Measurements from ENCODE around the gene HHLA2.

Gene HHLA2

DNA sequence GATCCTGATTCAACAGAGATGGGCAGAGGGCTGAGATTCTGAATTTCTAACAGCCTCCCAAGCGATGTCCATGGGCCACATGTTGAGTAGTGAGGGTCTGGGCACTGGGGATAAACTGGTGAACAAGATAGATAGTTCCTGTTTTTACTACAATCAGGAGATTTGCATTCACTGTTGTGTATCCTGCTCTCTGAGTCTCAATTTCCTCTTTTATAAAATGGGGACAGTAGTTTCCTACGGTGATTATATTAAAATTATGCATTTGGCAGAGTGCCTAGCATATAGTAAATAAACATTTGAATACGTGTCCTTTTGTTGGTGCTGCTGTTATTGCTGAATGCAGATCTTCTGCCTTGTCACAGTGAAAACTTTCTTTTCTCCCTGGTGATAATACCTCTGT lies 111.5 kb downstream of the HHLA2 start:
- Histone ChIP-seq H3K4me2 (ENCODE audit: low read length) (no peak overlapping the region), H3K18ac (ENCODE audit: low read length) (no peak overlapping the region), H3K4me3 (ENCODE audit: low read depth, low read length) (no peak overlapping the region), H4K12ac (ENCODE audit: low read depth, low read length) (no peak overlapping the region), H3K79me1 (ENCODE audit: low read length) (no peaks in the 10 kb centered on the region), H2AFZ (ENCODE audit: insufficient read depth, low read length, poor library complexity) (no peak overlapping the region), H3K79me2 (ENCODE audit: control insufficient read depth, insufficient read depth, low read length, poor library complexity) (no peaks in the 10 kb centered on the region), H2BK12ac (ENCODE audit: low read length) (no peak overlapping the region), H3K27me3 (ENCODE audit: insufficient read depth, low read length) (no peaks in the 10 kb centered on the region), H3K9me3 (ENCODE audit: insufficient read depth, low read depth, low read length) (peaks cover 4% of the 10 kb centered on the region), H4K8ac (ENCODE audit: low read depth, low read length) (no peak overlapping the region), H3K27ac (ENCODE audit: low read depth, low read length) (no peak overlapping the region), H2AK5ac (ENCODE audit: low read length) (no peak overlapping the region), H3K14ac (ENCODE audit: low read length) (no peak overlapping the region), H3K9ac (ENCODE audit: low read length) (no peak overlapping the region), H2BK5ac (ENCODE audit: low read depth, low read length, poor library complexity) (no peak overlapping the region), H4K91ac (ENCODE audit: low read depth, low read length) (no peak overlapping the region), H3K4ac (ENCODE audit: low read depth, low read length) (no peak overlapping the region), H2BK120ac (ENCODE audit: insufficient read depth, low read length, poor library complexity) (no peak overlapping the region), H3K4me1 (ENCODE audit: control insufficient read depth in 1 of 2, insufficient read depth in 2 of 2, low read length in 2 of 2) (peaks cover 3 to 5% of the 10 kb centered on the region in 2 experiments), H3K36me3 (ENCODE audit: control insufficient read depth in 1 of 2, insufficient read depth in 2 of 2, low read length in 2 of 2) (no peaks in the 10 kb centered on the region), H3K23ac (ENCODE audit: low read length) (no peak overlapping the region)
- WGBS (ENCODE audit: extremely low coverage, insufficient coverage, insufficient read length) = no CpG with 5 or more reads among the region's 3 CpGs
- no peak for DNase-seq

DNA sequence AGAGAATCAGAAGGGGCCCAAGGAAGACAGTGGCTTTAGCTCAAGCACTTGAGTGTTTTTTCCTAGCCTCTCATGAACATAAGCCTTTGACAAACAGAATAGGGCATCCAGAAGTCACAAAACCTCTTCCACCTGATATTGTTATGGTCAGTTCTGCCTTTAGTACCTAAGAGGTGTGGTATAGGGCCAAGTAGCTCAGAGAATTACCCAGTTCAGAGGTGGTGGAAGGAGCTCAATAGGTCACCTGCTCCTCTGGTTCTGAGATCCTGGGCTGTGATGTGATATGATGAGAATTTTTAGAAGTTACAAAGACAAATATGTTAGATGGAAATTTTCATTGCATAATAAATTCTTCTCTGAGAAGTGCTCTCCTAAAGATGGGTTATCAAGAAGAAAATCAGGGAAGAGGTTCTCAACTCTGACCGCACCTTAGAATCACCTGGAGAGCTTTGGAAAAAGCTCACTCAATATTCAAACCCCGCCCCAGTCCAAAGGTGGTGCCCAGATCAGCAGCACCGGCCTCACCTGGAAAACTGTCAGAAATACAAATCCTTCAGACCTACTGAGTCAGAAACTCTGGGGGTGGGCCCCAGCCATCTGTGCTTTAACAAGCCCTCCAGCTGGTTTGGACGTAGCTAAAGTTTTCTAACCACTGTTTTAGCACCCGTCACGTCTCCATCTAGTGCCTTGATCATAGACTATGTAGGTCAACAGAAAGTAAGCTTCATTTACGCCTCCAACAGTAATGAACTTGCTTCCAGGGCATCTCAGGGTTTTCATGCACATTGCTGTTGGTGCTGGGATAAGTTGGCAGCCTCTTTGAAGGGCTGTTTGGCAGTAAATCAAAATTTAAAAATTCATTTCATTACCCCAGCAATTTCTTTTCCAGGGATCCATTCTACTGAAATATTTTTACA lies 112.8 kb downstream of the HHLA2 start:
- no peak overlapping the region for H2BK120ac ChIP-seq (ENCODE audit: insufficient read depth, low read length, poor library complexity)
- no peak overlapping the region for H2AFZ ChIP-seq (ENCODE audit: insufficient read depth, low read length, poor library complexity)
- no CpG with 5 or more reads among the region's 7 CpGs for WGBS (ENCODE audit: extremely low coverage, insufficient coverage, insufficient read length)
- no peak overlapping the region for H3K4me3 ChIP-seq (ENCODE audit: low read depth, low read length)
- no peak overlapping the region for H3K18ac ChIP-seq (ENCODE audit: low read length)
- H3K4me1 ChIP-seq (ENCODE audit: control insufficient read depth in 1 of 2, insufficient read depth in 2 of 2, low read length in 2 of 2) = peaks cover 5 to 6% of the 10 kb centered on the region in 2 experiments
- no peak overlapping the region for H3K9ac ChIP-seq (ENCODE audit: low read length)
- H4K91ac ChIP-seq (ENCODE audit: low read depth, low read length) = no peak overlapping the region
- H3K36me3 ChIP-seq (ENCODE audit: control insufficient read depth in 1 of 2, insufficient read depth in 2 of 2, low read length in 2 of 2) = no peaks in the 10 kb centered on the region
- no peak overlapping the region for H2AK5ac ChIP-seq (ENCODE audit: low read length)
- no peak overlapping the region for H3K23ac ChIP-seq (ENCODE audit: low read length)
- H3K14ac ChIP-seq (ENCODE audit: low read length) = no peak overlapping the region
- peaks cover 4% of the 10 kb centered on the region for H3K9me3 ChIP-seq (ENCODE audit: insufficient read depth, low read depth, low read length)
- H3K79me2 ChIP-seq (ENCODE audit: control insufficient read depth, insufficient read depth, low read length, poor library complexity) = no peaks in the 10 kb centered on the region
- no peak overlapping the region for H3K27ac ChIP-seq (ENCODE audit: low read depth, low read length)
- H3K27me3 ChIP-seq (ENCODE audit: insufficient read depth, low read length) = no peaks in the 10 kb centered on the region
- no peaks in the 10 kb centered on the region for H3K79me1 ChIP-seq (ENCODE audit: low read length)
- no peak for DNase-seq
- H4K12ac ChIP-seq (ENCODE audit: low read depth, low read length) = no peak overlapping the region
- H2BK5ac ChIP-seq (ENCODE audit: low read depth, low read length, poor library complexity) = no peak overlapping the region
- no peak overlapping the region for H2BK12ac ChIP-seq (ENCODE audit: low read length)
- H4K8ac ChIP-seq (ENCODE audit: low read depth, low read length) = no peak overlapping the region
- no peak overlapping the region for H3K4me2 ChIP-seq (ENCODE audit: low read length)
- H3K4ac ChIP-seq (ENCODE audit: low read depth, low read length) = no peak overlapping the region

DNA sequence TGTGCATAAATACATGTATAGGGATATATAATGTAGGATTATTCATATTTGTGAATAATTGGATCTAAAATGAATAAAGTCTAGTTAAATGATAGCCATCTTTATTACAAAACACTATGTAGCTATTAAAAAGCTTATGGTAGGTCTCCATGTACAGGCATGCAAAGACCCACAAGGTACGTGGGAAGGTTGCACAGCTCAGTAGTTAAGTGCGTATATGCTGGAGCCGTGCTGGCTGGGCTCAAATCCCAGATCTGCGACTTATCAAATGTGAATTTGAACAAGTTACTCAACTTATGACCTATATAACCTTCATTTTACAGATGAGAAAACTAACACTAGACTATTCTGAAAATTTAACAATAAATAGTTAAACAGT lies 113.4 kb downstream of the HHLA2 start:
- DNase-seq = no peak
- Histone ChIP-seq H3K27me3 (ENCODE audit: insufficient read depth, low read length) (no peaks in the 10 kb centered on the region), H3K79me2 (ENCODE audit: control insufficient read depth, insufficient read depth, low read length, poor library complexity) (no peaks in the 10 kb centered on the region), H3K4me1 (ENCODE audit: control insufficient read depth in 1 of 2, insufficient read depth in 2 of 2, low read length in 2 of 2) (peaks cover 5 to 8% of the 10 kb centered on the region in 2 experiments), H4K12ac (ENCODE audit: low read depth, low read length) (no peak overlapping the region), H3K14ac (ENCODE audit: low read length) (no peak overlapping the region), H3K4me3 (ENCODE audit: low read depth, low read length) (no peak overlapping the region), H4K91ac (ENCODE audit: low read depth, low read length) (no peak overlapping the region), H2BK120ac (ENCODE audit: insufficient read depth, low read length, poor library complexity) (no peak overlapping the region), H4K8ac (ENCODE audit: low read depth, low read length) (no peak overlapping the region), H2AFZ (ENCODE audit: insufficient read depth, low read length, poor library complexity) (no peak overlapping the region), H3K4ac (ENCODE audit: low read depth, low read length) (no peak overlapping the region), H3K4me2 (ENCODE audit: low read length) (no peak overlapping the region), H3K9me3 (ENCODE audit: insufficient read depth, low read depth, low read length) (peaks cover 4% of the 10 kb centered on the region), H2BK12ac (ENCODE audit: low read length) (no peak overlapping the region), H3K23ac (ENCODE audit: low read length) (no peak overlapping the region), H2AK5ac (ENCODE audit: low read length) (no peak overlapping the region), H3K27ac (ENCODE audit: low read depth, low read length) (no peak overlapping the region), H2BK5ac (ENCODE audit: low read depth, low read length, poor library complexity) (no peak overlapping the region), H3K9ac (ENCODE audit: low read length) (no peak overlapping the region), H3K79me1 (ENCODE audit: low read length) (no peaks in the 10 kb centered on the region), H3K18ac (ENCODE audit: low read length) (no peak overlapping the region), H3K36me3 (ENCODE audit: control insufficient read depth in 1 of 2, insufficient read depth in 2 of 2, low read length in 2 of 2) (no peaks in the 10 kb centered on the region)
- no CpG with 5 or more reads among the region's 4 CpGs for WGBS (ENCODE audit: extremely low coverage, insufficient coverage, insufficient read length)

DNA sequence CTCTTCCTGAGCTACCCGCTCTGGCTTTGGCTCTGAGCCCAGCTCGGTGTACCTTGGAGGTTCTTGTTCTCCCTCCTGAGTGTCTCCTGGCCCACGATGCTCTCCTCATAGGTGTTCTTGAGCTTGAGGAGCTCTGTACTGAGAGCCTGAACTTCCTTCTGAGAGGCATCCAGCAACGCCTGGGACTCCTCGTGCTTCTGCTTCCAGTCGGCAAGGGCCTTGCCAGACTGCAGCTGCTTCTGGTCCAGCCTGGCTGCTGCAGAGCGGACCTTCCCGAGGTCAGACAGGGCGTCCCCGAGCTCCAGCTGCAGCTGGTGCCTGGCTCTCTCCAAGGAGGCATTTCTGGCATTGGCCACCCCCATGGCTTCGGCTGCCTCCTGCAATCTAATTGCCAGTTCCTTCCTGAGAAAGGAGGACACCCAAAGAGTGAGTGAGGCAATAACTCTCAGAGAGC lies 114.2 kb downstream of the HHLA2 start:
- Histone ChIP-seq H2BK12ac (ENCODE audit: low read length) (no peak overlapping the region), H3K4me1 (ENCODE audit: control insufficient read depth in 1 of 2, insufficient read depth in 2 of 2, low read length in 2 of 2) (peaks cover 5 to 8% of the 10 kb centered on the region in 2 experiments), H3K4me3 (ENCODE audit: low read depth, low read length) (no peak overlapping the region), H4K8ac (ENCODE audit: low read depth, low read length) (no peak overlapping the region), H3K27ac (ENCODE audit: low read depth, low read length) (no peak overlapping the region), H3K23ac (ENCODE audit: low read length) (no peak overlapping the region), H3K36me3 (ENCODE audit: control insufficient read depth in 1 of 2, insufficient read depth in 2 of 2, low read length in 2 of 2) (no peaks in the 10 kb centered on the region), H2BK5ac (ENCODE audit: low read depth, low read length, poor library complexity) (no peak overlapping the region), H3K79me1 (ENCODE audit: low read length) (no peaks in the 10 kb centered on the region), H3K9ac (ENCODE audit: low read length) (no peak overlapping the region), H3K18ac (ENCODE audit: low read length) (no peak overlapping the region), H4K12ac (ENCODE audit: low read depth, low read length) (no peak overlapping the region), H4K91ac (ENCODE audit: low read depth, low read length) (no peak overlapping the region), H3K79me2 (ENCODE audit: control insufficient read depth, insufficient read depth, low read length, poor library complexity) (no peaks in the 10 kb centered on the region), H3K4ac (ENCODE audit: low read depth, low read length) (no peak overlapping the region), H3K4me2 (ENCODE audit: low read length) (no peak overlapping the region), H3K27me3 (ENCODE audit: insufficient read depth, low read length) (no peaks in the 10 kb centered on the region), H2BK120ac (ENCODE audit: insufficient read depth, low read length, poor library complexity) (no peak overlapping the region), H3K14ac (ENCODE audit: low read length) (no peak overlapping the region), H2AFZ (ENCODE audit: insufficient read depth, low read length, poor library complexity) (no peak overlapping the region), H3K9me3 (ENCODE audit: insufficient read depth, low read depth, low read length) (peaks cover 4% of the 10 kb centered on the region), H2AK5ac (ENCODE audit: low read length) (no peak overlapping the region)
- DNase-seq = no peak
- WGBS (ENCODE audit: extremely low coverage, insufficient coverage, insufficient read length) = no CpG with 5 or more reads among the region's 11 CpGs
